ENCODE data around the gene DNM3. TPM values are rescaled to one million over a fixed set of nuclear protein-coding genes. Genes with fewer than 3 reads are reported as not detected.

DNM3 gene
- total RNA-seq, 1 donor from 2014 or later = 2.3 TPM

- DNase-seq (no peak), ATAC-seq (no peak)
- intact Hi-C loops (cut with micrococcal nuclease) = no loop called here
Observed at GRCh38 chr1:171953835-171954234, 112.5 kb downstream of the DNM3 start.

DNA sequence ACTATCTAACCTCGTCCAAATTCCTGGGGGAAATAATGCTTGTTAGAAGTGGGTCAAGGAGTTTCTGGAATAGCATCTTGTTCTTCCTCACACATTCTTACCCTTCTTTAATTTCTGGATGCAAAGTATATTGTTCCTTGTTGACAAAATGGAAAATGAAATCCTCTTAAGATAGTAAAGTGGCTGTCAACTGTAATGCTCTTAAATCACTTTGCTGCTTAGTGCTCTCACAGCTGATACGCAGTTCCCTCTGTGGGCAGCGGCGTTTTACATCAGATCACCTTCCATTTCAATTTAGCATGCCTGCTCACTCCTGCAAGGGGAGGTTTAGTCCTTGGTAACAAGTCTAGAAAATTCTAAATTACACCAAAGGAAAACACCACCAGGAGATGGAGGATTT lies 113.1 kb downstream of the DNM3 start:
- no peak for ATAC-seq
- intact Hi-C loops (cut with micrococcal nuclease) = no loop called here
- no peak for DNase-seq

DNA sequence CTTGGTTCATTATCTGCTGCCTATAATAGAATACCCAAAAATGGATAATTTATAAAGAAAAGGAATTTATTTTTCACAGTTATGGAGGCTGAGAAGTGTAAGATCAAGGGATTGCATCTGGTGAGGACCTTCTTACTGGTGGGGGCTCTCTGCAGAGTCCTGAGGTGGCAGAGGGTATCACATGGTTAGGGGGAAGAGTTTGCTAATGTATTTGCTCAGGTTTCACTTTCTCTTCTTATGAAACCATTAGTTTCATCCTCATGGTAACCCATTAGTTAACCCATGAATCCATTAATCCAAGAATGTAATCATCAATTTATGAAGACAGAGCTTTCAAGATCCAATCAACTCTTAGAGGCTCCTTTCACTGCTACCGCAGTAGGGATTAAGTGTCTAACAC lies 120.6 kb downstream of the DNM3 start:
- ATAC-seq (no peak), DNase-seq (no peak)
- intact Hi-C loops (cut with micrococcal nuclease) = no loop called here

DNA sequence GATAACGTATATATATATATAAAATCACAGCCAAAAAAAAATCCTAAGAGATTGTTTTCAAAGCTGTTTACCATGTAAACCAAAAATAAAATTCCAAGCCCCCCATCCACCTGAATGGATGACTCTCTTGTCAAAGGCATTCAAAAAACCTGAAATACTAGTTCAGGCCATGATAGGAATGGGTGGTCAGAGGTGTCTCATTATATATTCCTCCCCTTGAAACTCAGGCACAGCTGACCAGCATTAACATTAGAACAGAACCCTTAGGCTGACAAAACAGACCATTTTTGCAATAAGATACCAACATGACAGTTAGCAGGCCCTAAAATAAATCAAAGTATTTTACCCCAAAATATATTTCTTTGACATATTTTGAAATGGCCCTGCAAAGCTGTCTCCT lies 122.5 kb downstream of the DNM3 start:
- intact Hi-C loops (cut with micrococcal nuclease) = no loop called here
- no peak for DNase-seq
- no peak for ATAC-seq

DNA sequence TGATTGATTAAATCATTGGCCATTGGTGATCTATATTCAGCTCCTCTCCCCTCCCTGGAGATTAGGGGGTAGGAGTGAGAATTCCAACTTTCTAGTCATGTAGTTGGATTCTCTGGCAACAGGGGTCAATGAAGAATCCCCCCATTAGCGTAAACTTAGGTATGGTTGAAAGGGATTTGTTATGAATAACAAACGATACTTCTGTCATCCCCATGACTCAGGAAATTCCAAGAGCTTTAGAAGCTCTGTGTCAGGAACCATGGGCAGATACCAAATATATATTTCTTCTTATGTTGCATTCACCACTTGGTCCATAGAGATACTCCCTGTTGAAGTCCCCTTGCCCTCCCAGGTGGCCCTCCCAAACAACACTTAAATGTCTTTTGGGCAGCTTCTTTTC lies 124.5 kb downstream of the DNM3 start:
- intact Hi-C loops (cut with micrococcal nuclease) = no loop called here
- ATAC-seq (no peak), DNase-seq (no peak)

GRCh38 chr1:171966426-171967220 lies 125.3 kb downstream of the DNM3 start:
- intact Hi-C loops (cut with micrococcal nuclease) = no loop called here
- ATAC-seq (no peak), DNase-seq (no peak)

DNA sequence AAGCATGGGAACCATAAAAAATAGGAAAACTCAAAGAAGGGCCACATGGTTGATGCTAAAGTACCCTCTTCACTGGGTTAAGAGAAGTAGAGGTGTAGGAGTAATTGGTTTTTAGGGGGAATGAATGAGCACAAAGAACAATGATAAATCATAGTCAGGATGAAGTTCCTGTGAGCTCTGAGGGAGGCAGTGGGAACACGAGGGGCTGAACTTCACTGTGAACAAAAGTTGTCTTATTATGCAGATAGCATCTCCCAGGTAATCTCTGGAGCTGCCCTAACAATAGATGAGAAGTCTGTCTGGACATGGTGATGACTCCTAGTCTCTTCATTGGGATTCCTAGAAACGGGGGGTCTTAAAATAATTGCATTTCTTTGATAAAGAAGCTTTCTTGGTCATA lies 127.9 kb downstream of the DNM3 start:
- no peak for ATAC-seq
- intact Hi-C loops (cut with micrococcal nuclease) = no loop called here

DNA sequence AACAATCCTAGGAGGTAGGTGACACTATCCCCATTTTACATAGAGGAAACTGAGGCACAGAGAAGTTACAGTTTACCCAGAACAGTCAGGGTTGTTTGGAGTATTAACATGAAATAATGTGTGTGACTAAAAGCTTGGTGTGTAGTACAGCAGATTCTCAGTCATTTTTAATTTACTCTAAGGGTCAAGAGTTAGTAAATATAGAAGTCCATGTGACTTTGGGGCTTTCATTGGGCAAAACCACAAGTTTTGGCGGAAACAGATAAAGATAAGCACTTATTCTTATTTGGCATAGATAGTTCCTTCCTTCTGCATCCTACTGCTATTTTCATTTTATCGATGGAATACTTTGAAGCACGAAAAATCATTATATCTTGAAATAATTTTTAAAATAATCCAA lies 128.5 kb downstream of the DNM3 start:
- ATAC-seq (no peak), DNase-seq (no peak)
- intact Hi-C loops (cut with micrococcal nuclease) = no loop called here

More for the DNA sequence above, 127.9 kb downstream of the DNM3 start:
- no peak for DNase-seq

- intact Hi-C loops (cut with micrococcal nuclease) = no loop called here
- no peak for DNase-seq
- no peak for ATAC-seq
Observed at GRCh38 chr1:171972846-171973245, 131.5 kb downstream of the DNM3 start.

- intact Hi-C loops (cut with micrococcal nuclease) = no loop called here
- DNase-seq (no peak), ATAC-seq (no peak)
Observed at GRCh38 chr1:171973421-171973820, 132.1 kb downstream of the DNM3 start.

DNA sequence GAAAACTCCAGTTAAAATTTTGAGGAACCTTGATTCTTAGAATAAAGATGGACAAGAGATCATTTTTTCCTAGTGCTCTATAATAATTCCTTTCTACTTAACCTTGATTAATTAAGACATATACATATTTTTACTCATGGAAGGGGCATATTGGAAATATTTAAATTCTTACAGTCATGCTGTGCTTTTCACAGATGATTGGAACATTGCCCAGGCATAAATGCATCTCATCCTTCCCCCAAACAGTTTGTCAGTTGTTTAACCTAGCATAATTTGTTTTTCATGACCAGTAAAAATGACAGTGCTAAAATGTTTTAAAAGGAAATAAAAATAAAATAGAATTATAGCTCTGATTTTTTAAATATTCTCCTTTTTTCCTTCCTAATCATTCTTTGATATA lies 140.0 kb downstream of the DNM3 start:
- intact Hi-C loops (cut with micrococcal nuclease) = no loop called here
- DNase-seq (no peak), ATAC-seq (no peak)

DNA sequence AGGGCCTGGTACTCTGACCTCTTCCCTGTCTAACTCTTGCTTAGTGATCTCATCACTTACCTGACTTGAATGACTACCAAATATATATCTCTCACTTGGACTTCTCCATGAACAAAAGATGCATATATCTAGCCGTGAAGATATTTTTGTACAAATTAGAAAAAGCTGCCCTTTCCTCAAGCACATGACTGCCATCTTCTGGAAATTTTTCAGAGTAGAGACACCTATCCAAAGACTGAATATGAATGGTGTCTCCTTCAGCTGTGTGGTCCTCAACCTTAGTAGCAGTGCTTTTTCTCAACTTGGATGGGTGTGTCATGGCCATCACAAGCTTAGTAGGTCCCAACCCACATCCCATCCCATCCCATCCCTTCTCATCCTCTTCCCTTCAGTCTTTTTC lies 142.3 kb downstream of the DNM3 start:
- intact Hi-C loops (cut with micrococcal nuclease) = no loop called here
- DNase-seq (no peak), ATAC-seq (no peak)

GRCh38 chr1:171984262-171984661 lies 143.0 kb downstream of the DNM3 start:
- intact Hi-C loops (cut with micrococcal nuclease) = no loop called here
- peak; percentile 46 for DNase-seq
- peak; percentile 83 for ATAC-seq

GRCh38 chr1:171984850-171985485 lies 143.7 kb downstream of the DNM3 start:
- intact Hi-C loops (cut with micrococcal nuclease) = loop anchor here (5.0 kb wide), 1 partner anchor 183 kb away; no protein-coding TSS in a partner anchor
- ATAC-seq = peak; percentile 70
- no peak for DNase-seq

- DNase-seq (no peak), ATAC-seq (peak; percentile 56)
- intact Hi-C loops (cut with micrococcal nuclease) = loop anchor here (5.0 kb wide), 1 partner anchor 183 kb away; no protein-coding TSS in a partner anchor
Observed at GRCh38 chr1:171985639-171986038, 144.3 kb downstream of the DNM3 start.

DNA sequence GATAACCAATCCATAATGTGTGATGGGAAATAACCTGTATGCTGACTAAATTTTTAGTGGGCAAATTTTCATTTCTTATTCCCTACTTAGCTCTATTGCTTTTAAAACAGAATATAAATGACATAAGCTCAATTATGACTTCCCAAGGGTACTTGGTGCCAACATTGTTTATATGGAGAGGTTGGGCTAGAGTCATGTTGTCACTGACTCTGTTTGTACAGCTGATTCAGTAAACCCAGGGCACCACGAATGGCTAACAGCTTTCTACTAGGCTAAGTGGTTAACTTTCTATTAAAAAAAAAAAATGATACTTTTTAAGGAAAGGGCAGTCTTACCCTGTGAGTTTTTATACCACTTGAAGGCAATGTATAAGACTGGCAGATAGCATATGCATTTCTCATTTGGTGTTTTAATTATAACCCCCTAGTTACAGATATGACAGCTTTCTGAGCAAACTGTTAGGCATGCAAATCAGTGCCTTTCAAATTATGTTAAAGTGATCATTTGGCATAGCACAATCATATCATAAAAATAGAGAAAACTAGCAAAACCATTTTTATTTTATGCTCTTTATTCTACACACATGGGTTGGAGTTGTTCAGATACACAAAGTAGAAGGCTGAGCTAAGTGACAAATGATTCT lies 147.1 kb downstream of the DNM3 start:
- no peak for DNase-seq
- intact Hi-C loops (cut with micrococcal nuclease) = loop anchor here (5.0 kb wide), 1 partner anchor 186 kb away; no protein-coding TSS in a partner anchor
- ATAC-seq = no peak

DNA sequence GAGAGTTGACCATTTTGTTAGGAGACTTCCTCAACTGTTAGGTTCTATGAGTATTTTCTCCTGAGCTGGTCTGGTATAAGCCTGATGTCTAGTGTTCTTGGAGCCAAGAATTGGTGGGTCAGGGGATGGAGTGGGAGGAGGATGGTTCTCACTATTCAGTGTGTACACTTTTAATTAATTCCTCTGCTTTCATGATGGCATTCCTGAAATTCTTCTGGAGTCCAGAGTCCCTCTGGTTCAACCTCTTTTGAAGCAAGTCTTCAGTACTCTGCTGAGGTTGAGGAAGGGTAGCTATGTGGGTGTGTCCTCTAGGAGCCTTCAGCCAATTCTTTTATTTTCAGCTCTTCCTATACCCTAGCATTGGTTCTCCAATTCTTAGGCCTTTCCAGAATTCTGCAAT lies 149.1 kb downstream of the DNM3 start:
- intact Hi-C loops (cut with micrococcal nuclease) = no loop called here
- DNase-seq (no peak), ATAC-seq (no peak)

GRCh38 chr1:171994293-171994692 lies 153.0 kb downstream of the DNM3 start:
- no peak for DNase-seq
- no peak for ATAC-seq
- intact Hi-C loops (cut with micrococcal nuclease) = no loop called here

GRCh38 chr1:171995573-171995972 lies 154.3 kb downstream of the DNM3 start:
- ATAC-seq (no peak), DNase-seq (no peak)
- intact Hi-C loops (cut with micrococcal nuclease) = no loop called here

- no peak for DNase-seq
- no peak for ATAC-seq
- intact Hi-C loops (cut with micrococcal nuclease) = no loop called here
Observed at GRCh38 chr1:171997936-171998335, 156.6 kb downstream of the DNM3 start.

Measured in left ventricle myocardium superior (tissue), 1 donor.